Upper lobe of left lung (tissue), 6 donors: ENCODE measurements around the gene MRPL40. TPM values are rescaled to one million over a fixed set of nuclear protein-coding genes. Genes with fewer than 3 reads are reported as not detected.

ENCODE experiments used
- ATAC-seq, 2 donors: fragments of 200-7000 bp; cut with Tn5 transposase; one replicate each; pipeline ENCODE4 v1.9.1; 2022; ENCODE audit warnings: mild to moderate bottlenecking in 2 of 2, moderate library complexity in 2 of 2; ENCODE audit not compliant: low FRiP score in 2 of 2
- DNase-seq, 2 donors: peaks; one replicate each; pipeline ENCODE4 v3.0.0-alpha.2; 2019 to 2020
- H3K27ac ChIP-seq, 4 donors: fragments of 200-600 bp; sonication (generic); one replicate each; pipeline ENCODE4 v1.5.1; 2016 to 2019
- H3K27me3 ChIP-seq, 4 donors: fragments of 200-600 bp; sonication (generic); one replicate each; pipeline ENCODE4 v1.5.1; 2017 to 2019
- H3K36me3 ChIP-seq, 4 donors: fragments of 200-600 bp; sonication (generic); one replicate each; pipeline ENCODE4 v1.5.1; 2016 to 2019
- H3K4me1 ChIP-seq, 4 donors: fragments of 200-600 bp; sonication (generic); one replicate each; pipeline ENCODE4 v1.5.1; 2018 to 2019
- H3K4me3 ChIP-seq, 4 donors: fragments of 200-600 bp; sonication (generic); one replicate each; pipeline ENCODE4 v1.5.1; 2017 to 2019; ENCODE audit warnings: mild to moderate bottlenecking in 2 of 4, moderate library complexity in 1 of 4
- H3K9me3 ChIP-seq, 4 donors: fragments of 200-600 bp; sonication (generic); one replicate each; pipeline ENCODE4 v1.5.1; 2018 to 2019
- CTCF ChIP-seq, 6 experiments: fragments of 450-650 bp in 4 of 6; fragments of 200-600 bp in 2 of 6; sonication (generic) in 2 of 6; IDR thresholded peaks; one replicate each; pipeline ENCODE4 v1.5.1; 2016 to 2019; ENCODE audit warnings: antibody characterized with exemption in 6 of 6
- EP300 ChIP-seq, 4 donors: sonication (generic); formaldehyde crosslinking; IDR thresholded peaks; one replicate each; pipeline ENCODE4 v1.5.1; 2017; ENCODE audit warnings: antibody characterized with exemption in 4 of 4, control low read depth in 2 of 4
- POLR2A ChIP-seq, 4 donors: fragments of 450-650 bp; IDR thresholded peaks; one replicate each; pipeline ENCODE4 v1.5.1; 2016 to 2017; ENCODE audit warnings: antibody characterized with exemption in 4 of 4, mild to moderate bottlenecking in 2 of 4
- POLR2AphosphoS5 ChIP-seq, 2 donors: sonication (generic); formaldehyde crosslinking; IDR thresholded peaks; one replicate each; pipeline ENCODE4 v1.5.1; 2017; ENCODE audit warnings: antibody characterized with exemption in 2 of 2
- WGBS, 2 donors: methylation state at CpG; one replicate each; pipeline ENCODE4 v1.1.5; 2017 to 2018; 5-methylcytosine and 5-hydroxymethylcytosine counted together
- total RNA-seq, 6 donors: library from RNA; depleted of rRNA in 4 of 6; stranded (reverse); fragments of >200 nt in 4 of 6; gene quantifications; one replicate each; pipeline versions ENCODE4 v1.1.0 to v1.2.1, GENCODE V29; 2016 to 2021
- donor health status: DM: no; HTN: no; CAD: no; lungs with moderate emphysema.
- donor health status: DM: no; HTN: yes; CAD: no; lungs with severe emphysema.

Gene MRPL40
- total RNA-seq, 6 donors from 2014 or later = 18.9 to 27.3 (median 22.9) TPM

DNA sequence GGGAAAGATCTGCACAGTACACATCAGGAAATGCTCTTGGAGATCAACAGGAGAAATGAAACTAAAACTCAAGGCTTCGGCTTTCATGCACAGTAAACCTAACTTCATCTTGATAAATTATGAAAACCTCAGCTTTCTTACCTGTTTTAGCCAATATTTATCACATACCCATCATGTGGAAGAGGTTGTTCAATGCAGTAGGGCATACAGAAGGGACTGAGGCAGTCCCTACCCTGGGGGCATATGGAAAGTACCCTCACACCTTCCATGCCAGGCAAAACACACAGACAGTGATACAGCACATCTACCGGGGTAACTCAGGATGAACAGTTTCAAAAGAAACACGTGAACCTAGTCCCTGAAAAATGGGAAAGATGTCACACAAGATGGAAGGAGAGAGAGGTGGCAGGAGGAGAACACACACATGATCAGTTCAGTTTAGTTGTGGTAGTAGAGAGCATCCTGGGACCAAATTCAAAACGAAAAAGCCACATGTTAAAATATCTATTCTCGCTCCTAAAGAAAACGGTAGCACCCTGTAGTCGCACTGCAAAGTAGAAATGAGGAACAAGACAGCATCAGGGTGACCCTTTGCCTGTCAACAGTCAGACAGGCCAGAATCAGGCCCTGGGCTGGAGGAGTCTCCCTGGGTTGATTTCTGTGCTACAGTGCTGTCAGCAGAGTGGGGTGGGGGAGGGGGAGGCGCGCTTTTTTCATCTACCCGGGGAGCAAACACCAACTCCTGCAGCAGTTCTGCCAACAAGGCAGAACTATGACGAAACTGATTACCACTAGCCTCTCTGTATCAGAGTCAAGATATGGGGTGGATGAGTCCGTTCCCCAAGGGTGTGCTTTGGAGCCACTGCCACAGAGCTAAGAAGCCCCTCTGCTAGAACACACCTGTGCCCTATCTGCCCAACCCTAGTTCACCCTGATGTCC lies 2.1 kb upstream of the MRPL40 start:
- DNase-seq (peak in 1 of 2 donors; percentile 59), ATAC-seq (no peak)
- Histone ChIP-seq H3K27me3 (no peaks in the 10 kb centered on the region), H3K4me3 (peak overlapping the region; percentile 83 to 95 (median 92)), H3K36me3 (peaks cover 0 to 10% (median 3%) of the 10 kb centered on the region in 4 donors), H3K27ac (peak overlapping the region; percentile 77 to 95 (median 86)), H3K4me1 (peaks cover 28 to 36% (median 30%) of the 10 kb centered on the region in 4 donors), H3K9me3 (no peaks in the 10 kb centered on the region)
- 8 to 28% methylated on average over 7 to 12 of the region's 12 CpGs for WGBS, 2 donors
- TF ChIP-seq POLR2A (IDR thresholded peaks at IDR 0.05) = no peak
- no peak for TF ChIP-seq EP300 (IDR thresholded peaks at IDR 0.05)
- TF ChIP-seq POLR2AphosphoS5 (IDR thresholded peaks at IDR 0.05) = no peak
- TF ChIP-seq CTCF (IDR thresholded peaks at IDR 0.05) = no peak

DNA sequence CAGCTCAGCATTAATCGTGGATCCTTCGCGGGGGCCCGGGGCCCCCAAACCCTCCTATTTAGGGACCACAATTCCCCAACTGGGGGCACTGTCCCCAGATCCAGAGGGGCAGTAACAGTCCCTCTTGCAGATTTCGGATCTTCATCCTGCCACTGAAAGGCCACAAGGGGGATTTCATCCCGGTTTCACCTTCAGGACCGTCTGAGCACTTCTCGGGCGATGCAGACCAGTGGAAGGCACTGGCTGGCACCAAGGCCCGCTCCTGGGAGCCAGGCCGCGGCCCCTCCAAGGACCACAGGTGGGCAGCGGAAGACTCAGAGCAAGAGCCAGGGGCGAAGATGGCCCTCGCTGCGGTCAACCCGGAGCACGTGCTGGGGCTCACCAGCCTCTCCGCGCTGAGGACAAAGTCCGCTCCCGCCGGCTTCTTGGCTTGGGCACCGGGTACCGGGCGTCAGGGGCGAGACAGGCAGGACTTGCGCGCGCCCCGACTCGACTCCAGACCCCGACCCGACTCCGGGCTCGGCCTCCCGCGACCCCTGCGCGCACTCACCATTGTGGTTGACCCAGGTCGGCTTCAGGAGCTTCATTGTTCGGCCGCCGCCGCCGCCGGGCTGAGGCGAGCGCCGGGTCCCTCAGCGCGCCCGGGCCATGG lies 1.3 kb upstream of the MRPL40 start:
- Histone ChIP-seq H3K4me3 (peak overlapping the region; percentile 83 to 95 (median 92)), H3K4me1 (peaks cover 28 to 35% (median 30%) of the 10 kb centered on the region in 4 donors), H3K36me3 (peaks cover 4 to 17% (median 11%) of the 10 kb centered on the region in 4 donors), H3K27me3 (no peaks in the 10 kb centered on the region), H3K9me3 (no peaks in the 10 kb centered on the region), H3K27ac (peak overlapping the region; percentile 77 to 95 (median 86))
- 0% methylated on average over 3 to 23 of the region's 53 CpGs for WGBS, 2 donors
- TF ChIP-seq POLR2A (IDR thresholded peaks at IDR 0.05) (no peak), POLR2AphosphoS5 (IDR thresholded peaks at IDR 0.05) (no peak), EP300 (IDR thresholded peaks at IDR 0.05) (no peak), CTCF (IDR thresholded peaks at IDR 0.05) (no peak)
- ATAC-seq (no peak), DNase-seq (peak in 1 of 2 donors; percentile 32)

DNA sequence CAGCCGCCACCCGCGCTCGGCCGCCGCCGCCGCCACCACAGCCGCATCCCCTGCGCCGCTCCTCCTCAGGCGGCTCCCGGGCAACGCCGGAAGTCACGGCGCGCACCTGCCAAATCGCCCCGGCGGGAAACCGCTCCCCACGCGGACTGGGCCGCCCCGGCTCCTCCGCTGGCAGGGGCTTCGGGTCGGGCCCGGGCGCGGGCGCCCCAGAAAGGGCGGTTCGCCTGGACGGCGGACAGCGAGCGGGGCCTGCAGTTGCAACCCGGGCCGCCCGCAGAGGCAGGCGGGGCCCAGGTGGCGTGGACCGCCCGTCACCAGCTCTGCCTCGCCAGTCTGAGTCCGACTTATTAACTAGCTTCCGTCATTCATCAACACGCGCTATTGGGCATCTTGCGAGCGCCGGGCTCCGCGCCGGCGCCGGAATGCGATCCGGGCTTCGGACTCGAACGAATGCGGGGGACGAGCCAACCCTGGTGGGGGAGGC lies 654 bp upstream of the MRPL40 start, which contains the start of gene HIRA:
Gene HIRA (minus strand): TSS at position 85 of the 484 bp plus-strand sequence. CDS start 257 bp downstream, outside the sequence.
- H3K27ac ChIP-seq = peak within 1 kb of the TSS; percentile 94 to 96 (median 96)
- peak within 1 kb of the TSS; percentile 83 to 95 (median 92) for H3K4me3 ChIP-seq
- WGBS, 2 donors = 0% methylated on average over 2 to 16 of the region's 66 CpGs
- no peaks in the 10 kb centered on the region for H3K9me3 ChIP-seq
- H3K4me1 ChIP-seq = peaks cover 28 to 32% (median 29%) of the 10 kb centered on the region in 4 donors
- H3K36me3 ChIP-seq = peaks cover 4 to 24% (median 13%) of the 10 kb centered on the region in 4 donors
- no peaks in the 10 kb centered on the region for H3K27me3 ChIP-seq
- DNase-seq (peak; percentile 74 to 98), ATAC-seq (peak; percentile 85 to 92)
- peak; percentile 36 to 64 for TF ChIP-seq POLR2AphosphoS5 (IDR thresholded peaks at IDR 0.05)
- TF ChIP-seq CTCF (IDR thresholded peaks at IDR 0.05) = no peak
- TF ChIP-seq EP300 (IDR thresholded peaks at IDR 0.05) = no peak
- no peak for TF ChIP-seq POLR2A (IDR thresholded peaks at IDR 0.05)

- peaks cover 4 to 32% (median 16%) of the 10 kb centered on the region in 4 donors for H3K36me3 ChIP-seq
- 95% methylated on average over 7 of the region's 7 CpGs for WGBS, 2 donors
- ATAC-seq = no peak
These were observed 2.1 kb downstream of the MRPL40 start for GRCh38 chr22:19434401-19434800.

More at GRCh38 chr22:19434401-19434800, 2.1 kb downstream of the MRPL40 start:
- no peak overlapping the region for H3K27ac ChIP-seq
- TF ChIP-seq POLR2A (IDR thresholded peaks at IDR 0.05) (no peak), CTCF (IDR thresholded peaks at IDR 0.05) (no peak), POLR2AphosphoS5 (IDR thresholded peaks at IDR 0.05) (no peak), EP300 (IDR thresholded peaks at IDR 0.05) (no peak)
- no peak for DNase-seq
- H3K4me3 ChIP-seq = no peak overlapping the region
- no peaks in the 10 kb centered on the region for H3K27me3 ChIP-seq
- no peaks in the 10 kb centered on the region for H3K9me3 ChIP-seq
- H3K4me1 ChIP-seq = peaks cover 21 to 27% (median 25%) of the 10 kb centered on the region in 4 donors
